GM12891 (cell line): ENCODE measurements around the gene SFXN3.
A peak's percentile ranks its signal among the peaks of the same experiment; 100 is the strongest.

Source experiments
- DNase-seq: peaks from one replicate; pipeline ENCODE4 v3.0.0; 2011; ENCODE audit warnings: low spot score; ENCODE audit not compliant: insufficient read length
- FAIRE-seq: peaks from 2 replicates; lab custom pipeline; 2011; peaks lifted over from hg19 to GRCh38; lab: Jason Lieb, UNC
- PAX5 ChIP-seq: IDR thresholded peaks from 2 replicates; pipeline ENCODE4 v1.6.1; 2011; ENCODE audit warnings: low read length, moderate library complexity, mild to moderate bottlenecking; ENCODE audit not compliant: insufficient read depth, severe bottlenecking
- POLR2A ChIP-seq: IDR thresholded peaks from 2 replicates; pipeline ENCODE4 v1.6.1; 2011; ENCODE audit warnings: low read depth, low read length, control low read depth
- POLR2AphosphoS5 ChIP-seq: IDR thresholded peaks from 2 replicates; pipeline ENCODE4 v1.6.1; 2011; ENCODE audit warnings: low read depth, low read length, control low read depth
- POU2F2 ChIP-seq: IDR thresholded peaks from 2 replicates; pipeline ENCODE4 v1.6.1; 2011; ENCODE audit warnings: low read depth, mild to moderate bottlenecking, control low read depth, low read length, moderate library complexity
- SPI1 ChIP-seq: IDR thresholded peaks from 2 replicates; pipeline ENCODE4 v1.6.1; 2011; ENCODE audit warnings: low read depth, low read length, control low read depth
- TAF1 ChIP-seq: IDR thresholded peaks from 2 replicates; pipeline ENCODE4 v1.6.1; 2011; ENCODE audit warnings: low read depth, low read length, control low read depth

SFXN3 gene

DNA sequence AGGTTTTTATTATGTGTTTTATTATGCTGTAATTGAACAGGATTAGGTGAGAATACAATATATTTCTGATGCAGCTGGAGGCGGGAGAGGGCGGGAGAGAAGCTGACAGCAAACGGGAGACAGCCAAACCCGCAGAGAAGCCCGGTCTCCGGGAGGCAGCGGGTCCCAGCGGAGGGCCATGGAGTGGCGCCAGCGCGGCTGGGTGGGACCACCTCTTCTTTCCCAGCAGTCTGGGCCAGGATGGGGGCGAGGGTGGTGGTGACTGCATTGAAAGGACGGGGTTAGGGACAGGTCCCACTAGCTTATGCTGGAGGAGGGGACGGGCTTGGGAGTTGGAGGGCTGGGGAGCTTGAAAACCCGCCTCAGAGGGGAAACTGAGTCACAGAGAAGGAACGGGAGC is 16.2 kb downstream of the SFXN3 start:
- no peak for TF ChIP-seq POU2F2
- no peak for TF ChIP-seq POLR2AphosphoS5
- no peak for TF ChIP-seq TAF1
- TF ChIP-seq POLR2A, result no peak
- no peak for TF ChIP-seq PAX5
- no peak for TF ChIP-seq SPI1
- DNase-seq (no peak), FAIRE-seq (no peak)

GRCh38 chr10:101047961-101048892 is 17.2 kb downstream of the SFXN3 start:
- FAIRE-seq, result no peak
- TF ChIP-seq POLR2AphosphoS5, result no peak
- no peak for TF ChIP-seq SPI1
- TF ChIP-seq POU2F2, result no peak
- TF ChIP-seq POLR2A, result no peak
- TF ChIP-seq TAF1, result no peak
- no peak for TF ChIP-seq PAX5
- no peak for DNase-seq

GRCh38 chr10:101050208-101051069 is 19.4 kb downstream of the SFXN3 start:
- peak; percentile 78 for DNase-seq
- FAIRE-seq, result peak; percentile 72

GRCh38 chr10:101052285-101052684 is 21.3 kb downstream of the SFXN3 start:
- DNase-seq, result no peak
- no peak for FAIRE-seq
- TF ChIP-seq POLR2AphosphoS5 (no peak), SPI1 (no peak), POLR2A (no peak), POU2F2 (no peak), PAX5 (no peak), TAF1 (no peak)

More at GRCh38 chr10:101050208-101051069, 19.4 kb downstream of the SFXN3 start:
- TF ChIP-seq POU2F2, result no peak
- no peak for TF ChIP-seq TAF1
- TF ChIP-seq PAX5, result no peak
- no peak for TF ChIP-seq SPI1
- TF ChIP-seq POLR2A, result no peak
- TF ChIP-seq POLR2AphosphoS5, result no peak

GRCh38 chr10:101053516-101053915 is 22.5 kb downstream of the SFXN3 start:
- TF ChIP-seq POU2F2 (no peak), POLR2A (no peak), PAX5 (no peak), POLR2AphosphoS5 (no peak), SPI1 (no peak), TAF1 (no peak)
- DNase-seq, result no peak
- no peak for FAIRE-seq

DNA sequence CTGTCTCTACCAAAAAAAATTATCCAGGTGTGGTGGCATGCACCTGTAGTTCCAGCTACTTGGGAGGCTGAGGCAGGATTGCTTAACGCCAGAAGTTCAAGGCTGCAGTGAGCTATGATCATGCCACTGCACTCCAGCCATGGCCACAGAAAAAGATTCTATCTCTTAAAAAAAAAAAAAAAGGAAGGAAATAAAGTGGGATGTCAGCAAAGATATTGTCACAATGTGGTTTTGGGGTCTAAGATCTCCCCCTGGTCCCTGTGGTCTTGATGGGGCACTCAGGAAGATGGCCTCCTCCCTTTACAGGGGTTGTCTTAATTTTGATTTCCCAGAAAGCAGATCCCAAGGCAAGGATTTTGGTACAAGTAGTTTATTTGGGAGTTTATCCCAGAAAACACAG is 23.3 kb downstream of the SFXN3 start:
- no peak for FAIRE-seq
- DNase-seq, result no peak
- TF ChIP-seq POLR2AphosphoS5 (no peak), PAX5 (no peak), POU2F2 (no peak)

- no peak for DNase-seq
- FAIRE-seq, result no peak
- no peak for TF ChIP-seq POLR2AphosphoS5
- no peak for TF ChIP-seq SPI1
- TF ChIP-seq POLR2A, result no peak
- no peak for TF ChIP-seq TAF1
- no peak for TF ChIP-seq POU2F2
These were observed 23.8 kb downstream of the SFXN3 start for GRCh38 chr10:101054876-101055275.

DNA sequence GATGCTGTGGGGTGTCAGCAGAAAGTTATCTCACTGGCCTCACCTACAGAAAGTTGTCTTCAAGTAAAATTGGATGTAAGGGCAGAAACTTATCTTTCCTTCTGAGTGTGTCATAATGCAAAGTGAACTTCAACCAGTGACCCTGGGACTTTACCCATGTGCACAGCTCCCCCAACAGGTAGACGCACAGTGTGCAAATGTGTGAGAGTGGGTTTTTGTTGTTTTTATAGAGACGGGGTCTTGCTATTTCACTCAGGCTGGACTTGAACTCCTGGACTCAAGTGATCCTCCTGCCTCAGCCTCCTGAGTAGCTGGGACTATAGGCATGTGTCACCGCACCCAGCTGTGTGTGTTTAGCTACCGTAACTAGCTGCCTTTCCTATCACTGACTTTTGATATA is 24.4 kb downstream of the SFXN3 start:
- no peak for TF ChIP-seq POLR2A
- TF ChIP-seq POLR2AphosphoS5, result no peak
- no peak for TF ChIP-seq POU2F2
- TF ChIP-seq PAX5, result no peak
- TF ChIP-seq TAF1, result no peak
- TF ChIP-seq SPI1, result no peak
- FAIRE-seq (no peak), DNase-seq (no peak)

DNA sequence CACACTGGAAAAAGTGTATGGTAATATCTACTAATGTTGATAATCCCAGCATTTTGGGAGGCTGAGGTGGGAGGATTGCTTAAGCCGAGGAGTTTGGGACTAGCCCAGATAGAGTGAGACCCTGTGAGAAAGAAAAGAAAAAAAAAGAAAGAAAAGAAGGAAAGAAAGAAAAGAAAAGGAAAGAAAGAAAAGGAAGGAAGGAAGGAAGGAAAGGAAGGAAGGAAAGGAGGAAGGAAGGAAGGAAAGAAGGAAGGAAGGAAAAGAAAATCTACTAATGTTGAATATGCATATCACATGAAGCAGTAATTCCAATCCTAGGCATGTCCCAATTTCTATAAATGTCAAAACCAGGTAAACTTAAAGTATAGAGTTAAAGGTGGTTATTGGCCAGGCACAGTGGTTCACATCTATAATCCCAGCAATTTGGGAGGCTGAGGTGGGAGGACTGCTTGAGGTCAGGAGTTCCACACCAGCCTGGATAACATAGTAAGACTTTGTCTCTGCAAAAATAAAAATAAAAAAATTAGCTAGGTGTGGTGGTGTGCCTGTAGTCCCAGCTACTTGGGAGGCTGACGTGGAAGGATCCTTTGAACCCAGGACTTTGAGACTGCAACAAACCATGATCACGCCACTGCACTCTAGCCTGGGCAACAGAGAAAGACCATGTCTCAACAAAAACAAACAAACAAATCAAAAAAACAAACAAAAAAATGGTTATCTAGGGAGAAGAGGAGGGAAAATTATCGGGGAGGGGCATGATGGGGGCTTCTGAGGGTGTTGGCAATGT is 25.5 kb downstream of the SFXN3 start:
- FAIRE-seq, result no peak

More for the DNA sequence above, 25.5 kb downstream of the SFXN3 start:
- TF ChIP-seq POLR2AphosphoS5, result no peak
- no peak for TF ChIP-seq PAX5
- no peak for TF ChIP-seq POLR2A
- TF ChIP-seq SPI1, result no peak
- no peak for DNase-seq
